HepG2 (cell line): ENCODE results near the gene GOLGB1. TPM values are rescaled to one million over a fixed set of nuclear protein-coding genes. Genes with fewer than 3 reads are reported as not detected.
A peak's percentile ranks its signal among the peaks of the same experiment; 100 is the strongest.

Experiments
- ARID3A ChIP-seq: IDR thresholded peaks from 2 replicates; pipeline ENCODE4 v1.6.1; 2012; ENCODE audit warnings: low read depth, low read length, improper control_type of control experiment
- ERF ChIP-seq: IDR thresholded peaks from 2 replicates; pipeline ENCODE4 v1.6.1; 2018; ENCODE audit warnings: missing biosample characterization, missing genetic modification reagents
- FOXA1 ChIP-seq, 2 experiments: fragments of 450-650 bp in 1 of 2; sonication (generic) in 1 of 2; formaldehyde crosslinking in 1 of 2; IDR thresholded peaks; 2 replicates each; pipeline versions ENCODE4 v1.4.0 to v1.6.1; 2016 to 2020; ENCODE audit warnings: missing genetic modification reagents in 1 of 2
- GABPA ChIP-seq, 2 experiments: IDR thresholded peaks; 2 replicates each; pipeline ENCODE4 v1.6.1; 2011 to 2016; ENCODE audit warnings: low read depth in 2 of 2, low read length in 1 of 2, missing biosample characterization in 1 of 2, missing genetic modification characterization in 1 of 2
- KDM3A ChIP-seq: IDR thresholded peaks from 2 replicates; pipeline ENCODE4 v1.6.1; 2018; ENCODE audit warnings: low read depth, missing compliant biosample characterization
- KMT2A ChIP-seq: sonication (generic); formaldehyde crosslinking; IDR thresholded peaks from 2 replicates; pipeline ENCODE4 v1.4.0; 2020; ENCODE audit warnings: missing genetic modification reagents
- MAZ ChIP-seq, 2 experiments: sonication (generic) in 1 of 2; formaldehyde crosslinking in 1 of 2; IDR thresholded peaks; 2 replicates each; pipeline versions ENCODE4 v1.5.0 to v1.6.1; 2012 to 2020; ENCODE audit warnings: low read depth in 2 of 2, mild to moderate bottlenecking in 2 of 2, borderline replicate concordance in 1 of 2, improper control_type of control experiment in 1 of 2, low read length in 1 of 2, missing genetic modification reagents in 1 of 2, moderate library complexity in 1 of 2
- SOX6 ChIP-seq, 2 experiments: fragments of 450-650 bp in 1 of 2; sonication (generic) in 1 of 2; formaldehyde crosslinking in 1 of 2; IDR thresholded peaks; 2 replicates each; pipeline versions ENCODE4 v1.4.0 to v1.6.1; 2017 to 2020; ENCODE audit warnings: antibody characterized with exemption in 1 of 2, mild to moderate bottlenecking in 1 of 2, missing genetic modification reagents in 1 of 2
- SP5 ChIP-seq: IDR thresholded peaks from 2 replicates; pipeline ENCODE4 v1.6.1; 2016; ENCODE audit warnings: low read depth, borderline replicate concordance
- ZBTB21 ChIP-seq: sonication (generic); formaldehyde crosslinking; IDR thresholded peaks from 2 replicates; pipeline ENCODE4 v1.4.0; 2020; ENCODE audit warnings: missing genetic modification reagents
- ZBTB7B ChIP-seq: sonication (generic); formaldehyde crosslinking; IDR thresholded peaks from 2 replicates; pipeline ENCODE4 v1.4.0; 2020; ENCODE audit warnings: missing genetic modification reagents
- ZNF503 ChIP-seq: sonication (generic); formaldehyde crosslinking; IDR thresholded peaks from 2 replicates; pipeline ENCODE4 v1.4.0; 2020; ENCODE audit warnings: missing genetic modification reagents
- ZNF777 ChIP-seq: sonication (generic); formaldehyde crosslinking; IDR thresholded peaks from 2 replicates; pipeline ENCODE4 v1.4.0; 2020; ENCODE audit warnings: missing genetic modification reagents
- polyA plus RNA-seq, 8 experiments: library from polyadenylated mRNA; depleted of rRNA in 3 of 8; stranded (reverse) in 7 of 8; unstranded in 1 of 8; fragments of >200 nt; fragmentation: Illumina TruSeq in 4 of 8; extraction: Trizol in 4 of 8; gene quantifications; 2 replicates each; pipeline versions ENCODE4 v1.2.1 to v1.2.3, GENCODE V29; 2011 to 2016; ENCODE audit warnings: low read depth in 4 of 8, missing spikeins in 1 of 8, mixed read lengths in 1 of 8; ENCODE audit not compliant: insufficient read depth in 1 of 8
- total RNA-seq, 5 experiments: library from RNA; depleted of rRNA; stranded (reverse); fragments of >200 nt; fragmentation: Illumina TruSeq; extraction: Trizol; gene quantifications; 2 replicates each; pipeline ENCODE4 v1.2.3, GENCODE V29; 2016; ENCODE audit warnings: low read depth in 1 of 5

GOLGB1 gene
- total and polyA plus RNA-seq, 2 of the 13 experiments (the other 11 are each of a cell fraction or from before 2014, with no cell fraction given) = 13.1 to 39.5 TPM

- TF ChIP-seq ZNF777 (CRISPR knock-in tag) (peak; percentile 67; the same call in 1 of the 2 replicates), MAZ (IDR thresholded peaks at IDR 0.05; ENCODE audit: borderline replicate concordance, low read depth, low read length) (no peak), MAZ (CRISPR knock-in tag; IDR thresholded peaks at IDR 0.05; ENCODE audit: low read depth) (0 out of 2 replicates have a peak, but pooled peaks have one; percentile 57), GABPA (IDR thresholded peaks at IDR 0.05; ENCODE audit: low read depth, low read length) (0 out of 2 replicates have a peak, but pooled peaks have one; percentile 28), GABPA (CRISPR knock-in tag; IDR thresholded peaks at IDR 0.05; ENCODE audit: low read depth) (no peak), ERF (CRISPR knock-in tag) (no peak), KDM3A (CRISPR knock-in tag) (0 out of 2 replicates have a peak, but pooled peaks have one; percentile 47), ARID3A (peak; percentile 63), ZBTB21 (CRISPR knock-in tag) (peak; percentile 19; the same call in 1 of the 2 replicates), SOX6 (IDR thresholded peaks at IDR 0.05) (no peak), SOX6 (CRISPR knock-in tag; IDR thresholded peaks at IDR 0.05) (0 out of 2 replicates have a peak, but pooled peaks have one; percentile 11), FOXA1 (IDR thresholded peaks at IDR 0.05) (no peak), FOXA1 (CRISPR knock-in tag; IDR thresholded peaks at IDR 0.05) (peak; percentile 65), KMT2A (0 out of 2 replicates have a peak, but pooled peaks have one; percentile 71), ZBTB7B (CRISPR knock-in tag) (0 out of 2 replicates have a peak, but pooled peaks have one; percentile 26), SP5 (CRISPR knock-in tag) (0 out of 2 replicates have a peak, but pooled peaks have one; percentile 8), ZNF503 (no peak)
Measured at GRCh38 chr3:121748680-121749275, 763 bp downstream of the GOLGB1 start (continued).
